NCI-H1694 (cell line): ENCODE data around the gene GAST.

ENCODE experiments used
- DNase-seq: peaks from one replicate; lab custom pipeline; 2025; lab: John Stamatoyannopoulos, UW

GAST gene

GRCh38 chr17:41739661-41740352, 27.7 kb downstream of the GAST start:
- no peak for DNase-seq

DNA sequence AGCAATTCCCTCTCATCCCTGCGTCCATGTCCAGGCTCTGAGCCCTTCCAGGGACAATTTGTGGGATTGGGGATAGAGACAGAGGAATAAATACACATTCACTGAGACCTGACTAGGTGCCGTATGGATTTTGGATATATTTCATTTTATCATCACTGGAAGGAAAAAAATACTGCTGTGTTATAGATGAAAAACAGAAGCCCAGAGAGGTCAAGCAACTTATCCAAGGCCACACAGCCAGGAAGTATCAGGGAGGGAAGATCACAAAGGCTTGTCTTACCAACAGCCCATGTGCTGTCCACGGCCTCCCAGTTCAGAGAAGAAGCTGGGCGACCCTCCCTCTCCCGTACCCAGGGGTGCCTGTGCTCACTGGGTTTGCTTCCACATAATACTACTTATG, 28.4 kb downstream of the GAST start:
- no peak for DNase-seq

GRCh38 chr17:41741709-41742108, 29.6 kb downstream of the GAST start:
- no peak for DNase-seq

DNA sequence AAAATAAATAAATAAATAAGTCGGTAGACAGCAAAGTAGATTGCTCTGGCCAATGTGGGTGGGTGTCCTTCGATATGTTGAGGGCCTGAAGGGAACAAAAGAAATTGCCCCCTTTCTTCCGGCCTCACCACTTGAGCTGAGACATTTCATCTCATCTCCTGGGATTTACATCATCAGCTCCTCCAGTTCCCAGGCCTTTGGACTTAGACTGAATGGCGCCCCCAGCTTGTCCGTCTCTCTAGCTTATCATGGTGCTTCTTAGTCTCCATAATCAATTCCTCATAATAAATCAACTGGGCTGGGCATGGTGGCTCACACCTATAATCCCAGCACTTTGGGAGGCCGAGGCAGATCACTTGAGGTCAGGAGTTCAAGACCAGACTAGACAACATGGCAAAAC, 36.1 kb downstream of the GAST start:
- no peak for DNase-seq

DNA sequence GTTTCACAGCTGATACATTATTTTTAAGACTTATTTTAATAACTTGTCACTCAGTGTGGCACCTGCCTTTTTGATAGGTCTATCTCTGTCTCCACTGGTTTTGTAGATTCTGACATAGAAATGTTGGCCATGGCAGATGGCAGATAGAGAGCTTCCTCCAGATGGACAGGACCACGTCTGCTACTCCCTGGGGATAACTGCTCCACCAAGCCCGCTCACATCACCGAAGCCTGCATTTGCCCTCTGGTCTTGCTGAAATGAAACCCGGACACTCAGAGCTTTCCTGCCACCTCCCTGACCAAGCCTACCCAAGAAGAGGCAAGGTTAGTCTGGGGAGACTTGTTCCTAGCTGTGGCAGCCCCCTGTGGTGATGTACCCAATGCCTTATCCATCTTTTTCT, 38.7 kb downstream of the GAST start:
- no peak for DNase-seq

DNA sequence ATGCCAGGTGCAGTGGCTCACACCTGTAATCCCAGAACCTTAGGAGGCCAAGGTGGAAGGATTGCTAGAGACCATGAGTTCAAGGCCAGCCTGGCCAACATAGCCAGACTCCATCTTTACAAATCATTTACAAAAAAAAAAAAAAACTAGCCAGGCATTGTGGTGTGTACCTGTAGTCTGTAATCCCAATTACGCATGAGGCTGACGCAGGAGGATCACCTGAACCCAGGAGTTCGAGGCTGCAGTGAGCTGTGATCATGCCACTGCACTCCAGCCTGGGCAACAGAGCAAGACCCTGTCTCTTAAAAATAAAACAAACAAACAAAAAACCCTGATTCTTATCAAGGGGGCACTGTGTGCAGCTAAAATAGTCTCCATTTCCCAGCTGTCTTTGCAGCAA, 39.2 kb downstream of the GAST start:
- DNase-seq, result no peak

DNA sequence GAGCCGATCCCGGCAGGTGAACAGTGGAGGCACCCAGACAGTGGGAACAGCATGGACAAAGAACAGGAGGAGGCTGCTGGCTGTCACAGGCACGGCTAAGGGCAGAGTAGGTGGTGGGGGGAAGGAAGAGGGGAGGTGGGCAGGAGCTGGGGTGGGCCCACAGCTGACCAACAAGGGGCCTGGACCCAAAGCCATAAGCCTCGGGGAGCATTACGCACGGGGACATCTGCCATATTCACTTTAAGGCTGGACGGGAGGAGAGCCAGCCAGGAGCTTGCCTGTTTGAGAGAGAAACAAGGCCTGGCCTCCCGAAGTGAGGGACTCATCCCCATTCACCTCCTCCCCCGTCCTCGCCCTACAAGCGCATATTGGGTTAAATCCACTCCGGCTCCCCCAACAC, 41.9 kb downstream of the GAST start:
- no peak for DNase-seq

DNA sequence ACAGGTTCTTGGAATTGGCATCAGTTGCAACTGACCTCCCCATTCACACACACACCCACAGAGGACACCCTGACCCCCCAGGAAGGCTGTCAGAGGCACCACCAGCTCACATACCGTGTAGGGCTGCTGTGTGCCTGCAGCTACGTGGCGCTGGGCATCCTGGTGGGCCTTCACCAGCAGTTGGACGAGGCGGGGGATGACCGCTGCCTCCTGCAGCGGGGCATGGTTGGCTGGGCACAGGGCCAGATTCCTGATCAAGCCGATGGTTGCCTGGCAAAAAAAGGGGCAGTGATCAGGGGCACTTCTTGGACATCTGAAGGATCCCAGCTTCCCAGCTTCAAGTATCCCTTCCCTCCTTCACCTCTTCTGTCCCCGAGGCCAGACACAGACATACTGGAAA, 46.5 kb downstream of the GAST start:
- no peak for DNase-seq

DNA sequence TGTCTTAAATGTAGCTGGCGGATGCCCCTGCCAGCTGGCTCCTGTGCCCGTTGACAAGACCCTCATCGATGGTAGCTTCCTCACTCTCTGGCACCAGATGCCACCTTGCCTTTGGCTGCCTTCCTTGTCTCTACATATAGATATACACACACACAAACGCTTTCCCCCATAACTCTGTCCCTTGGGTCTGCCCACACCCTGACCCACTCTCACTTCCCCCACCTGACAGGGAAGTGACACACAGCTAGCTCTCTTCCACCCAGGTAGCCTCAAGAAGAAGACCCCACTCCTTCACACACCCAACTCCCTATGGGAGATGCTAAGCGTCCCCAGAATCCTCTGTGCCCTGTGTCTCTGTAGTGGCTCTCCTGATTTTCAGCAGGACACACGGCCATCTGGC, 48.7 kb downstream of the GAST start:
- DNase-seq, result no peak

- no peak for DNase-seq
Observed at GRCh38 chr17:41762391-41762790, 50.3 kb downstream of the GAST start.

DNA sequence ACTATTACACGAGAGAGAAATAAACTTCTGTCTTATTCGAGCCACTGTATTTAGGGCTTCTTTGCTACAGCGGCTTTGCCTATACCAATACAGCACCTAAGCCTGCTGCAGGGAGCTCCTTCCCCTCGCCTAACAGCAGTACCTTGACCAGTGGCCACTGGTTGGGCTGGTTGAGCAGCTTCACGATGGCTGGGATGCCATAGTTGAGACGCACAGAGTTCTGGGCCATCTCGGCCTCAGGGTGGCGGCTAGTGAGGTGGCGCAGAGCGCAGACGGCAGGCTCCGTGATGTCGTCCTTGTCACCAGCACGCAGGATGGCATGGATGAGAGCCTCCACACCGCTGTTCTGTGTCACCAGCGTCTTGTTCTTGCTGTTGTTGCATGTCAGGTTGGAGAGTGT, 50.7 kb downstream of the GAST start:
- DNase-seq, result no peak

DNA sequence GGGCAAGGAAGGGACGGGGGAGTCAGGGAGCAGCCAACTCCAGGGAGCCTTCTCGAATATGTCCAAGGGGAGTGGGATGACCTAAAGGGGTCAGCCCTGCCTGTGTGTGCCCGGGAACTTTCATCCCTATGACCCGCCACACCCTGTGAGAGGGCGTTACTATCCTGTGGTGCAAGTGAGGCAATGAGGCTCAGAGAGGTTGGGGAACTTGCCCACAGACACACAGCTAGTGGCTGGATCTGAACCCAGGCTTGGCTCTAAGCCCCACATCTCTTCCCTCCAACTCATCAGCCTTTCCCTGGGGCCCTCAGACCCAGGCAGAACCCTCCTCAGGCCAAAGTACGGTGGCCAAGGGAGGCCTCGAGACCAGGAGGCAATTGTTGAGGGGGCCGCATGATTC, 51.2 kb downstream of the GAST start:
- no peak for DNase-seq
